Upper lobe of left lung (tissue), 4 donors: ENCODE results near the gene FOXP2.

Experiments
- EP300 ChIP-seq, 4 donors: sonication (generic); formaldehyde crosslinking; IDR thresholded peaks; one replicate each; pipeline ENCODE4 v1.5.1; 2017; ENCODE audit warnings: antibody characterized with exemption in 4 of 4, control low read depth in 2 of 4
- POLR2A ChIP-seq, 4 donors: fragments of 450-650 bp; IDR thresholded peaks; one replicate each; pipeline ENCODE4 v1.5.1; 2016 to 2017; ENCODE audit warnings: antibody characterized with exemption in 4 of 4, mild to moderate bottlenecking in 2 of 4
- POLR2AphosphoS5 ChIP-seq, 2 donors: sonication (generic); formaldehyde crosslinking; IDR thresholded peaks; one replicate each; pipeline ENCODE4 v1.5.1; 2017; ENCODE audit warnings: antibody characterized with exemption in 2 of 2
- TF ChIP-seq, protein P1 (sequence below), 6 experiments: fragments of 450-650 bp in 4 of 6; fragments of 200-600 bp in 2 of 6; sonication (generic) in 2 of 6; IDR thresholded peaks; one replicate each; pipeline ENCODE4 v1.5.1; 2016 to 2019; ENCODE audit warnings: antibody characterized with exemption in 6 of 6

DNA sequence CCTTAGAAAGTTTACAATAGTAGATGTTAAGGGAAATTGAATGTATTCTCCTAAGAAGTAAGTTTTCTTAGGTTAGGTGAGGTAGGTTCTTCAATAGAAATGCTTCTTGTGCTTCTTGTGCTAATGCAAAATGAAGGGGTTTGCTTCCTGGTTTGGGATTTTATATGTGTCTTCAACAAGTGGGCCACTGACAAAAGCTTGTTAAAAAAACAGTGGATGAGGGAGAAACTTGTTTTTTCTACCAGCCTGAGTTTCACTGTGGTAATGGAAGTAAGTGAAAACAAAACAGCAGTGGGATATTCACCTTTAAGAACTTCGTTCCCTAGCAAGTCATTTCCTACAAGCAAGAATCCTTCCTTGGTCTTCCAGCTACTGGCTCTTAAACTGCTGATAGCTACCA is 107.5 kb downstream of the FOXP2 start:
- TF ChIP-seq, protein P1, sequence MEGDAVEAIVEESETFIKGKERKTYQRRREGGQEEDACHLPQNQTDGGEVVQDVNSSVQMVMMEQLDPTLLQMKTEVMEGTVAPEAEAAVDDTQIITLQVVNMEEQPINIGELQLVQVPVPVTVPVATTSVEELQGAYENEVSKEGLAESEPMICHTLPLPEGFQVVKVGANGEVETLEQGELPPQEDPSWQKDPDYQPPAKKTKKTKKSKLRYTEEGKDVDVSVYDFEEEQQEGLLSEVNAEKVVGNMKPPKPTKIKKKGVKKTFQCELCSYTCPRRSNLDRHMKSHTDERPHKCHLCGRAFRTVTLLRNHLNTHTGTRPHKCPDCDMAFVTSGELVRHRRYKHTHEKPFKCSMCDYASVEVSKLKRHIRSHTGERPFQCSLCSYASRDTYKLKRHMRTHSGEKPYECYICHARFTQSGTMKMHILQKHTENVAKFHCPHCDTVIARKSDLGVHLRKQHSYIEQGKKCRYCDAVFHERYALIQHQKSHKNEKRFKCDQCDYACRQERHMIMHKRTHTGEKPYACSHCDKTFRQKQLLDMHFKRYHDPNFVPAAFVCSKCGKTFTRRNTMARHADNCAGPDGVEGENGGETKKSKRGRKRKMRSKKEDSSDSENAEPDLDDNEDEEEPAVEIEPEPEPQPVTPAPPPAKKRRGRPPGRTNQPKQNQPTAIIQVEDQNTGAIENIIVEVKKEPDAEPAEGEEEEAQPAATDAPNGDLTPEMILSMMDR (IDR thresholded peaks at IDR 0.05): no peak
- TF ChIP-seq EP300 (IDR thresholded peaks at IDR 0.05) (no peak), POLR2A (IDR thresholded peaks at IDR 0.05) (no peak), POLR2AphosphoS5 (IDR thresholded peaks at IDR 0.05) (no peak)
